OCI-LY1 (cell line): ENCODE data around the gene THTPA.

Source experiments
- H2AFZ ChIP-seq: fragments of 200-600 bp; sonication (generic), shearing (Covaris generic); 2 replicates; pipeline ENCODE4 v1.6.0; 2014; ENCODE audit warnings: antibody characterized with exemption, mild to moderate bottlenecking, low read length
- H3F3A ChIP-seq: fragments of 200-600 bp; sonication (generic), shearing (Covaris generic); 2 replicates; pipeline ENCODE4 v1.6.0; 2014; ENCODE audit warnings: mild to moderate bottlenecking, antibody characterized with exemption, low read length, moderate library complexity; ENCODE audit not compliant: insufficient read depth
- H3K27ac ChIP-seq: fragments of 200-600 bp; sonication (generic); 2 replicates; pipeline ENCODE4 v1.5.1; 2014; ENCODE audit warnings: low read length, mixed run types, mild to moderate bottlenecking, low read depth; ENCODE audit not compliant: poor library complexity, severe bottlenecking
- H3K27me3 ChIP-seq: fragments of 200-600 bp; sonication (generic); 2 replicates; pipeline ENCODE4 v1.6.0; 2014; ENCODE audit warnings: antibody characterized with exemption, mild to moderate bottlenecking, low read length, moderate library complexity; ENCODE audit not compliant: insufficient read depth
- H3K36me3 ChIP-seq: fragments of 200-600 bp; sonication (generic); 2 replicates; pipeline ENCODE4 v1.6.1; 2014; ENCODE audit warnings: mild to moderate bottlenecking, antibody characterized with exemption, low read length, moderate library complexity, mixed read lengths; ENCODE audit not compliant: insufficient read depth
- H3K4me1 ChIP-seq: fragments of 200-600 bp; sonication (generic); 2 replicates; pipeline ENCODE4 v1.5.1; 2014; ENCODE audit warnings: mild to moderate bottlenecking, low read length, moderate library complexity; ENCODE audit not compliant: insufficient read depth, severe bottlenecking
- H3K4me2 ChIP-seq: fragments of 200-600 bp; sonication (generic), shearing (Covaris generic); 2 replicates; pipeline ENCODE4 v1.6.1; 2014; ENCODE audit warnings: low read length
- H3K4me3 ChIP-seq: fragments of 200-600 bp; sonication (generic); 2 replicates; pipeline ENCODE4 v1.5.1; 2014; ENCODE audit warnings: low read length, low read depth, mild to moderate bottlenecking, mixed read lengths; ENCODE audit not compliant: poor library complexity, severe bottlenecking
- H3K79me2 ChIP-seq: fragments of 200-600 bp; shearing (Covaris generic); 2 replicates; pipeline ENCODE4 v1.6.1; 2016; ENCODE audit warnings: mixed run types, low read length, mixed read lengths; ENCODE audit not compliant: insufficient read depth
- H3K9ac ChIP-seq: fragments of 200-600 bp; sonication (generic), shearing (Covaris generic); 2 replicates; pipeline ENCODE4 v1.6.1; 2014; ENCODE audit warnings: mild to moderate bottlenecking, low read length, mixed read lengths
- H3K9me2 ChIP-seq: fragments of 200-600 bp; sonication (generic), shearing (Covaris generic); 2 replicates; pipeline ENCODE4 v1.6.1; 2014; ENCODE audit warnings: low read depth, mild to moderate bottlenecking, low read length, mixed read lengths
- H3K9me3 ChIP-seq: fragments of 200-600 bp; shearing (Covaris generic); 2 replicates; pipeline ENCODE4 v1.6.1; 2014; ENCODE audit warnings: low read length, mixed read lengths
- H4K20me1 ChIP-seq: fragments of 200-600 bp; sonication (generic), shearing (Covaris generic); 2 replicates; pipeline ENCODE4 v1.6.0; 2016; ENCODE audit warnings: mild to moderate bottlenecking, low read length; ENCODE audit not compliant: insufficient read depth
- CTCF ChIP-seq: fragments of 200-600 bp; sonication (generic), shearing (Covaris generic); IDR thresholded peaks from 2 replicates; pipeline ENCODE4 v1.5.1; 2017; ENCODE audit warnings: mild to moderate bottlenecking, antibody characterized with exemption, low read length, moderate library complexity, mixed read lengths
- EZH2 ChIP-seq: fragments of 200-600 bp; sonication (generic), shearing (Covaris generic); IDR thresholded peaks from 2 replicates; pipeline ENCODE4 v1.8.0; 2017; ENCODE audit warnings: borderline replicate concordance, mixed run types, mild to moderate bottlenecking, antibody characterized with exemption, low read length, moderate library complexity, mixed read lengths

The THTPA gene

GRCh38 chr14:23601845-23602180, 45.7 kb downstream of the THTPA start:
- H4K20me1 ChIP-seq: no peaks in the 10 kb centered on the region
- H3F3A ChIP-seq: no peaks in the 10 kb centered on the region
- no peak overlapping the region for H3K9ac ChIP-seq
- H3K4me2 ChIP-seq: no peak overlapping the region
- no peaks in the 10 kb centered on the region for H3K36me3 ChIP-seq
- TF ChIP-seq CTCF (no peak), EZH2 (no peak)
- no peaks in the 10 kb centered on the region for H3K79me2 ChIP-seq
- no peaks in the 10 kb centered on the region for H3K9me3 ChIP-seq
- H3K27me3 ChIP-seq: no peaks in the 10 kb centered on the region
- no peak overlapping the region for H3K4me3 ChIP-seq
- H3K27ac ChIP-seq: no peak overlapping the region
- no peaks in the 10 kb centered on the region for H3K9me2 ChIP-seq
- no peaks in the 10 kb centered on the region for H3K4me1 ChIP-seq
- H2AFZ ChIP-seq: no peak overlapping the region

- Histone ChIP-seq H3K9me3 (no peaks in the 10 kb centered on the region), H3K36me3 (no peaks in the 10 kb centered on the region), H3K4me2 (no peak overlapping the region), H3K9ac (no peak overlapping the region), H3F3A (no peaks in the 10 kb centered on the region), H3K4me1 (no peaks in the 10 kb centered on the region), H4K20me1 (no peaks in the 10 kb centered on the region), H3K27me3 (no peaks in the 10 kb centered on the region), H3K4me3 (no peak overlapping the region), H3K9me2 (no peaks in the 10 kb centered on the region), H3K27ac (no peak overlapping the region), H3K79me2 (no peaks in the 10 kb centered on the region), H2AFZ (no peak overlapping the region)
- TF ChIP-seq EZH2 (no peak), CTCF (no peak)
These were observed 46.4 kb downstream of the THTPA start for GRCh38 chr14:23602181-23603095.

GRCh38 chr14:23603103-23603502, 47.0 kb downstream of the THTPA start:
- Histone ChIP-seq H3K9me3 (no peaks in the 10 kb centered on the region), H3K79me2 (no peaks in the 10 kb centered on the region), H3K9me2 (no peaks in the 10 kb centered on the region), H3K27ac (no peak overlapping the region), H4K20me1 (no peaks in the 10 kb centered on the region), H3K4me2 (no peak overlapping the region), H3K4me3 (no peak overlapping the region), H3K4me1 (no peaks in the 10 kb centered on the region), H2AFZ (no peak overlapping the region), H3K9ac (no peak overlapping the region), H3F3A (no peaks in the 10 kb centered on the region), H3K36me3 (no peaks in the 10 kb centered on the region), H3K27me3 (no peaks in the 10 kb centered on the region)
- TF ChIP-seq EZH2: no peak
- no peak for TF ChIP-seq CTCF
